ENCODE data around the gene SHQ1. TPM values are rescaled to one million over a fixed set of nuclear protein-coding genes. Genes with fewer than 3 reads are reported as not detected.

The SHQ1 gene
- total and polyA plus RNA-seq, 9 of the 15 experiments (the other 6 are each of a cell fraction or from before 2014, with no cell fraction given) = 9.2 to 25.0 (median 14.1) TPM

DNA sequence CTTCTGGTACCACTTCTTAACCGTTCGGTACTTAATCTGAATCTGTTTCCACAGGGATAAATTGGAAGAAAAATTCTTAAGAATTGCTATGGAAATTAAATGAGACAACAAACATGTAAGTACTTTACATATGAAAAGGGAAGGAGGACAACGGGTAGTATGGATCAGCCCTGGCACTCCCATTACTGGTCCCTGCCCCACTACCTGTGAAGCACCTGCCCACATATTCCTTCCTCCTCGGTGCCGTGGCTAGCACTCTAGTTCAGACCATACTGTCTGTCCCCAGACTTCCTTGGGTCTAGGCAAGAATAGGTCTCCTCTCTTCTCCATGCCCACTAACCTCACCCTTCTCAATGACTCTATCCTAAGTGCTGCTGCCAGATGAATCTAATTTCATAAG, 46.2 kb downstream of the SHQ1 start:
- POLR2A ChIA-PET = no interaction called here
- in situ Hi-C loops (cut with MboI) = no loop called here
- TF ChIP-seq POLR2G (IDR thresholded peaks at IDR 0.05; ENCODE audit: low read depth, low read length) = no peak
- no peak for TF ChIP-seq ZNF589 (CRISPR knock-in tag; IDR thresholded peaks at IDR 0.05; ENCODE audit: low read depth)
- no peak for TF ChIP-seq KDM5B (IDR thresholded peaks at IDR 0.05; ENCODE audit: insufficient replicate concordance, low read depth, low read length)
- TF ChIP-seq, protein P1, sequence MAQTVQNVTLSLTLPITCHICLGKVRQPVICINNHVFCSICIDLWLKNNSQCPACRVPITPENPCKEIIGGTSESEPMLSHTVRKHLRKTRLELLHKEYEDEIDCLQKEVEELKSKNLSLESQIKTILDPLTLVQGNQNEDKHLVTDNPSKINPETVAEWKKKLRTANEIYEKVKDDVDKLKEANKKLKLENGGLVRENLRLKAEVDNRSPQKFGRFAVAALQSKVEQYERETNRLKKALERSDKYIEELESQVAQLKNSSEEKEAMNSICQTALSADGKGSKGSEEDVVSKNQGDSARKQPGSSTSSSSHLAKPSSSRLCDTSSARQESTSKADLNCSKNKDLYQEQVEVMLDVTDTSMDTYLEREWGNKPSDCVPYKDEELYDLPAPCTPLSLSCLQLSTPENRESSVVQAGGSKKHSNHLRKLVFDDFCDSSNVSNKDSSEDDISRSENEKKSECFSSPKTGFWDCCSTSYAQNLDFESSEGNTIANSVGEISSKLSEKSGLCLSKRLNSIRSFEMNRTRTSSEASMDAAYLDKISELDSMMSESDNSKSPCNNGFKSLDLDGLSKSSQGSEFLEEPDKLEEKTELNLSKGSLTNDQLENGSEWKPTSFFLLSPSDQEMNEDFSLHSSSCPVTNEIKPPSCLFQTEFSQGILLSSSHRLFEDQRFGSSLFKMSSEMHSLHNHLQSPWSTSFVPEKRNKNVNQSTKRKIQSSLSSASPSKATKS (CRISPR knock-in tag; IDR thresholded peaks at IDR 0.05) = no peak
- TF ChIP-seq CREM (IDR thresholded peaks at IDR 0.05; ENCODE audit: low read depth) = no peak
- no peak for TF ChIP-seq EGR1 (conservative IDR thresholded peaks at IDR 0.05)
- TF ChIP-seq, protein P2, sequence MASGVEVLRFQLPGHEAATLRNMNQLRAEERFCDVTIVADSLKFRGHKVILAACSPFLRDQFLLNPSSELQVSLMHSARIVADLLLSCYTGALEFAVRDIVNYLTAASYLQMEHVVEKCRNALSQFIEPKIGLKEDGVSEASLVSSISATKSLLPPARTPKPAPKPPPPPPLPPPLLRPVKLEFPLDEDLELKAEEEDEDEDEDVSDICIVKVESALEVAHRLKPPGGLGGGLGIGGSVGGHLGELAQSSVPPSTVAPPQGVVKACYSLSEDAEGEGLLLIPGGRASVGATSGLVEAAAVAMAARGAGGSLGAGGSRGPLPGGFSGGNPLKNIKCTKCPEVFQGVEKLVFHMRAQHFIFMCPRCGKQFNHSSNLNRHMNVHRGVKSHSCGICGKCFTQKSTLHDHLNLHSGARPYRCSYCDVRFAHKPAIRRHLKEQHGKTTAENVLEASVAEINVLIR (CRISPR knock-in tag; IDR thresholded peaks at IDR 0.05) = no peak
- TF ChIP-seq, protein P3, sequence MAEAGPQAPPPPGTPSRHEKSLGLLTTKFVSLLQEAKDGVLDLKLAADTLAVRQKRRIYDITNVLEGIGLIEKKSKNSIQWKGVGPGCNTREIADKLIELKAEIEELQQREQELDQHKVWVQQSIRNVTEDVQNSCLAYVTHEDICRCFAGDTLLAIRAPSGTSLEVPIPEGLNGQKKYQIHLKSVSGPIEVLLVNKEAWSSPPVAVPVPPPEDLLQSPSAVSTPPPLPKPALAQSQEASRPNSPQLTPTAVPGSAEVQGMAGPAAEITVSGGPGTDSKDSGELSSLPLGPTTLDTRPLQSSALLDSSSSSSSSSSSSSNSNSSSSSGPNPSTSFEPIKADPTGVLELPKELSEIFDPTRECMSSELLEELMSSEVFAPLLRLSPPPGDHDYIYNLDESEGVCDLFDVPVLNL (CRISPR knock-in tag; IDR thresholded peaks at IDR 0.05; ENCODE audit: low read depth) = no peak

More for the DNA sequence above, 46.2 kb downstream of the SHQ1 start:
- ATAC-seq (no peak), FAIRE-seq (no peak), DNase-seq (ENCODE audit: extremely low read depth in 1 of 4, low spot score in 3 of 4) (no peak)
- Histone ChIP-seq H3K36me3 (ENCODE audit: control insufficient read depth, insufficient read depth, low read length) (peaks cover 5% of the 10 kb centered on the region; the same call in 2 of the 3 replicates), H3K27ac (ENCODE audit: extremely low read depth, low read depth, low read length) (no peak overlapping the region), H3K4me2 (ENCODE audit: insufficient read depth, low read length) (no peak overlapping the region), H3K9me1 (ENCODE audit: control insufficient read depth, insufficient read depth, low read length) (no peaks in the 10 kb centered on the region), H3K27me3 (ENCODE audit: control insufficient read depth in 2 of 2, insufficient read depth in 2 of 2, low read length in 2 of 2) (no peaks in the 10 kb centered on the region), H3K4me1 (replicated peaks in 1 of 2; ENCODE audit: control insufficient read depth in 2 of 2, insufficient read depth in 2 of 2, low read length in 2 of 2) (peaks cover 0 to 13% of the 10 kb centered on the region in 2 experiments; a peak in 2 of 5 replicates), H3K9me3 (replicated peaks; ENCODE audit: control insufficient read depth, insufficient read depth, low read depth, low read length) (no peaks in the 10 kb centered on the region), H3K79me2 (ENCODE audit: control insufficient read depth, insufficient read depth, low read length) (no peaks in the 10 kb centered on the region), H3K9ac (ENCODE audit: insufficient read depth in 1 of 2, low read depth in 2 of 2, low read length in 2 of 2) (no peak overlapping the region), H3K4me3 (no peak overlapping the region), H2AFZ (ENCODE audit: low read depth, low read length) (no peak overlapping the region), H4K20me1 (replicated peaks; ENCODE audit: control insufficient read depth, insufficient read depth, low read length) (no peaks in the 10 kb centered on the region)
- no TSS peak for BruUV-seq (replicated peaks)
- 79% methylated on average over 3 of the region's 5 CpGs for WGBS (ENCODE audit: insufficient coverage, low coverage, missing lambda C conversion rate)
- CTCF ChIA-PET (ENCODE audit: low intra/inter-chr PET ratio) = no interaction called here
- intact Hi-C loops (cut with micrococcal nuclease) = no loop called here
